Brain microvascular endothelial cell (primary cell): ENCODE data around the gene SIK2.

Experiments used
- DNase-seq: peaks from one replicate; pipeline ENCODE4 v3.0.0-alpha.2; 2020
- H3K27ac ChIP-seq: fragments of 250-450 bp; sonication (Bioruptor Pico); 2 replicates; pipeline ENCODE4 v1.5.1; 2020; ENCODE audit warnings: mild to moderate bottlenecking, moderate library complexity
- H3K27me3 ChIP-seq: fragments of 250-450 bp; sonication (Bioruptor Pico); replicated peaks from 2 replicates; pipeline ENCODE4 v1.5.1; 2020; ENCODE audit warnings: mild to moderate bottlenecking
- H3K36me3 ChIP-seq: fragments of 250-450 bp; sonication (Bioruptor Pico); replicated peaks from 2 replicates; pipeline ENCODE4 v1.5.1; 2020; ENCODE audit warnings: mild to moderate bottlenecking
- H3K4me3 ChIP-seq: 2 replicates; pipeline ENCODE4 v1.5.1; 2011; ENCODE audit warnings: low read depth, mild to moderate bottlenecking, control low read depth, low read length, moderate library complexity
- CTCF ChIP-seq: IDR thresholded peaks from 2 replicates; pipeline ENCODE4 v1.5.1; 2011; ENCODE audit warnings: low read depth, mild to moderate bottlenecking, moderate library complexity, low read length, control low read depth, inconsistent platforms; ENCODE audit errors: missing control alignments
- in situ Hi-C: cut with HindIII; loops from 2 replicates; pipeline ENCODE4 v1.10.0; 2017; ENCODE audit warnings: low sequenced_read_pairs, low pct_ligation_motif_present

SIK2 gene

GRCh38 chr11:111560800-111561199, 41.4 kb upstream of the SIK2 start:
- in situ Hi-C loops: no loop called here
- Histone ChIP-seq H3K4me3 (no peak overlapping the region), H3K27ac (no peak overlapping the region)

GRCh38 chr11:111561306-111561705, 40.9 kb upstream of the SIK2 start:
- no peaks in the 10 kb centered on the region for H3K27me3 ChIP-seq
- peak overlapping the region; percentile 24 for H3K27ac ChIP-seq
- no peaks in the 10 kb centered on the region for H3K36me3 ChIP-seq
- no peak for DNase-seq
- in situ Hi-C loops: no loop called here
- no peak overlapping the region for H3K4me3 ChIP-seq
- TF ChIP-seq CTCF: no peak

More at GRCh38 chr11:111560800-111561199, 41.4 kb upstream of the SIK2 start:
- DNase-seq: no peak
- no peak for TF ChIP-seq CTCF
- no peaks in the 10 kb centered on the region for H3K36me3 ChIP-seq
- H3K27me3 ChIP-seq: no peaks in the 10 kb centered on the region

GRCh38 chr11:111561791-111562325, 40.4 kb upstream of the SIK2 start:
- in situ Hi-C loops: no loop called here
- TF ChIP-seq CTCF: no peak
- Histone ChIP-seq H3K36me3 (no peaks in the 10 kb centered on the region), H3K27me3 (no peaks in the 10 kb centered on the region), H3K27ac (peak overlapping the region; percentile 24), H3K4me3 (no peak overlapping the region)
- peak; percentile 56 for DNase-seq

- H3K27me3 ChIP-seq: no peaks in the 10 kb centered on the region
- no peaks in the 10 kb centered on the region for H3K36me3 ChIP-seq
- H3K27ac ChIP-seq: no peak overlapping the region
- no peak overlapping the region for H3K4me3 ChIP-seq
- no peak for TF ChIP-seq CTCF
- DNase-seq: no peak
- in situ Hi-C loops: no loop called here
These were observed 39.4 kb upstream of the SIK2 start for GRCh38 chr11:111562692-111563389.

GRCh38 chr11:111565114-111565720, 37.0 kb upstream of the SIK2 start:
- no peaks in the 10 kb centered on the region for H3K27me3 ChIP-seq
- DNase-seq: peak; percentile 79
- H3K4me3 ChIP-seq: no peak overlapping the region
- H3K27ac ChIP-seq: no peak overlapping the region
- in situ Hi-C loops: no loop called here
- TF ChIP-seq CTCF: peak; percentile 85
- H3K36me3 ChIP-seq: no peaks in the 10 kb centered on the region
